HG03565 (cell line): ENCODE data around the gene CD63.

Experiments used
- ATAC-seq: cut with Tn5 transposase; IDR thresholded peaks from one replicate; pipeline ENCODE4 v1.9.1; 2021; ENCODE audit warnings: mild to moderate bottlenecking, moderate library complexity; ENCODE audit not compliant: unreplicated experiment

CD63 gene

GRCh38 chr12:55723516-55724225 lies 5.1 kb downstream of the CD63 start:
- no peak for ATAC-seq

- ATAC-seq: no peak
Measured at GRCh38 chr12:55722948-55723347, 5.9 kb downstream of the CD63 start.

- ATAC-seq: no peak
Measured at GRCh38 chr12:55721601-55722213, 7.1 kb downstream of the CD63 start.

GRCh38 chr12:55720894-55721444 lies 7.8 kb downstream of the CD63 start:
- ATAC-seq: no peak

GRCh38 chr12:55720071-55720564 lies 8.7 kb downstream of the CD63 start, which contains the start of gene RDH5:
RDH5 (plus strand) TSS chr12:55720393; CDS start chr12:55721185, 792 bp downstream.
- no peak for ATAC-seq

- ATAC-seq: no peak
Measured at GRCh38 chr12:55719371-55719770, 9.4 kb downstream of the CD63 start.

GRCh38 chr12:55718624-55719275 lies 10.1 kb downstream of the CD63 start:
- no peak for ATAC-seq

- no peak for ATAC-seq
Measured at GRCh38 chr12:55718015-55718414, 10.8 kb downstream of the CD63 start.

- no peak for ATAC-seq
Measured at GRCh38 chr12:55717011-55718007, 11.5 kb downstream of the CD63 start.

GRCh38 chr12:55716582-55716957 lies 12.2 kb downstream of the CD63 start:
- ATAC-seq: no peak

- peak; percentile 75 for ATAC-seq
Measured at GRCh38 chr12:55715833-55716581, 12.8 kb downstream of the CD63 start, which contains the start of gene BLOC1S1. BLOC1S1 (plus strand) TSS chr12:55716046; CDS start chr12:55716052, 6 bp downstream.

GRCh38 chr12:55715169-55715764 lies 13.5 kb downstream of the CD63 start:
- ATAC-seq: no peak

- no peak for ATAC-seq
Measured at GRCh38 chr12:55713721-55714120, 15.1 kb downstream of the CD63 start.

- ATAC-seq: no peak
Measured at GRCh38 chr12:55712700-55713415, 16.0 kb downstream of the CD63 start.

- no peak for ATAC-seq
Measured at GRCh38 chr12:55711786-55712553, 16.8 kb downstream of the CD63 start.

- ATAC-seq: no peak
Measured at GRCh38 chr12:55708695-55709233, 20.0 kb downstream of the CD63 start.
